Thyroid gland (tissue), 4 donors: Measurements from ENCODE around the gene DRG2. TPM values are rescaled to one million over a fixed set of nuclear protein-coding genes. Genes with fewer than 3 reads are reported as not detected.

Experiments
- DNase-seq, 2 donors: peaks; one replicate each; pipeline ENCODE4 v3.0.0-alpha.2; 2019
- H3K27ac ChIP-seq, 3 donors: fragments of 200-600 bp; sonication (generic); 1 replicate in 2 of 3; 2 replicates in 1 of 3; pipeline ENCODE4 v1.5.1; 2016 to 2019; ENCODE audit warnings: mild to moderate bottlenecking in 1 of 3, moderate library complexity in 1 of 3
- H3K27me3 ChIP-seq: fragments of 200-600 bp; sonication (generic); one replicate; pipeline ENCODE4 v1.5.1; 2019
- H3K36me3 ChIP-seq, 2 donors: fragments of 200-600 bp; sonication (generic); one replicate each; pipeline ENCODE4 v1.5.1; 2016 to 2019
- H3K4me1 ChIP-seq, 2 donors: fragments of 200-600 bp; sonication (generic); one replicate each; pipeline ENCODE4 v1.5.1; 2017 to 2019
- H3K4me3 ChIP-seq, 3 donors: fragments of 200-600 bp; sonication (generic); replicated peaks in 1 of 3; 1 replicate in 2 of 3; 2 replicates in 1 of 3; pipeline ENCODE4 v1.5.1; 2016; ENCODE audit warnings: mild to moderate bottlenecking in 1 of 3
- H3K9me3 ChIP-seq: fragments of 200-600 bp; sonication (generic); one replicate; pipeline ENCODE4 v1.5.1; 2017
- POLR2A ChIP-seq, 2 donors: fragments of 450-650 bp; IDR thresholded peaks; one replicate each; pipeline ENCODE4 v1.6.1; 2017; ENCODE audit warnings: antibody characterized with exemption in 2 of 2, mild to moderate bottlenecking in 2 of 2, moderate library complexity in 1 of 2
- WGBS, 2 donors: methylation state at CpG; one replicate each; pipeline ENCODE4 v1.1.5; 2017; 5-methylcytosine and 5-hydroxymethylcytosine counted together
- intact Hi-C: fragments of 100-400 bp; cut with DNase I; formaldehyde crosslinking; loops from one replicate; pipeline ENCODE4 v1.15.1; 2023
- total RNA-seq, 4 donors: library from RNA; depleted of rRNA; stranded (reverse); fragments of >200 nt; gene quantifications; one replicate each; pipeline ENCODE4 v1.2.3, GENCODE V29; 2016
- TF ChIP-seq, protein P1 (sequence below), 6 experiments: fragments of 200-600 bp in 3 of 6; fragments of 450-650 bp in 3 of 6; sonication (generic) in 3 of 6; IDR thresholded peaks; one replicate each; pipeline ENCODE4 v1.5.1; 2016 to 2019; ENCODE audit warnings: antibody characterized with exemption in 6 of 6, mild to moderate bottlenecking in 2 of 6, inconsistent platforms in 1 of 6, moderate library complexity in 1 of 6

DRG2 gene
- total RNA-seq, 4 donors from 2014 or later = 35.3 to 88.8 (median 59.2) TPM

GRCh38 chr17:18139949-18140348 lies 52.2 kb downstream of the DRG2 start:
- no peaks in the 10 kb centered on the region for H3K36me3 ChIP-seq
- no peaks in the 10 kb centered on the region for H3K9me3 ChIP-seq
- intact Hi-C loops = loop anchor here (10.0 kb wide), 1 partner anchor 75 kb away; no protein-coding TSS in a partner anchor
- H3K4me1 ChIP-seq = no peaks in the 10 kb centered on the region
- DNase-seq = no peak
- no peak overlapping the region for H3K27ac ChIP-seq
- H3K4me3 ChIP-seq = no peak overlapping the region
- 54 to 65% methylated on average over 3 of the region's 3 CpGs for whole genome bisulfite sequencing, 2 donors
- TF ChIP-seq, protein P1, sequence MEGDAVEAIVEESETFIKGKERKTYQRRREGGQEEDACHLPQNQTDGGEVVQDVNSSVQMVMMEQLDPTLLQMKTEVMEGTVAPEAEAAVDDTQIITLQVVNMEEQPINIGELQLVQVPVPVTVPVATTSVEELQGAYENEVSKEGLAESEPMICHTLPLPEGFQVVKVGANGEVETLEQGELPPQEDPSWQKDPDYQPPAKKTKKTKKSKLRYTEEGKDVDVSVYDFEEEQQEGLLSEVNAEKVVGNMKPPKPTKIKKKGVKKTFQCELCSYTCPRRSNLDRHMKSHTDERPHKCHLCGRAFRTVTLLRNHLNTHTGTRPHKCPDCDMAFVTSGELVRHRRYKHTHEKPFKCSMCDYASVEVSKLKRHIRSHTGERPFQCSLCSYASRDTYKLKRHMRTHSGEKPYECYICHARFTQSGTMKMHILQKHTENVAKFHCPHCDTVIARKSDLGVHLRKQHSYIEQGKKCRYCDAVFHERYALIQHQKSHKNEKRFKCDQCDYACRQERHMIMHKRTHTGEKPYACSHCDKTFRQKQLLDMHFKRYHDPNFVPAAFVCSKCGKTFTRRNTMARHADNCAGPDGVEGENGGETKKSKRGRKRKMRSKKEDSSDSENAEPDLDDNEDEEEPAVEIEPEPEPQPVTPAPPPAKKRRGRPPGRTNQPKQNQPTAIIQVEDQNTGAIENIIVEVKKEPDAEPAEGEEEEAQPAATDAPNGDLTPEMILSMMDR (IDR thresholded peaks at IDR 0.05) = no peak
- TF ChIP-seq POLR2A (IDR thresholded peaks at IDR 0.05) = no peak
- no peaks in the 10 kb centered on the region for H3K27me3 ChIP-seq

DNA sequence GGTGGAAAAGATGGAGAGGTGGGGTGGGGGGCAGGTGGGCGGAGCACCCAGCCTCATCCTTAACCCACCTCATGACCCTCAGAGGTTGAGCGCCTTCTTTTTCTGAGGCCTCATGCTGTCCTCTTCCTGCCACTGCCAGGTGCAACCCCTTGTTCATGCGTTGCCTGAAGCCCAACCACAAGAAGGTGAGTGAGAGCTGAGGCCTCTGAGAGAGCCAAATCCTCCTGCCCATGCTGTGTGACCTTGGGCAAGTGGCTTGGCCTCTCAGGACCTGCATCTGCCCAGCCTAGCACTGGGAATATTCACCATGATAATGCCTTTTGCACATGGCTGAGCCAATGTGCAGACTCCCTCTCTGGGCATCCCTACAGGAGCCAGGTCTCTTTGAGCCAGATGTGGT lies 52.9 kb downstream of the DRG2 start:
- no peak overlapping the region for H3K4me3 ChIP-seq
- H3K4me1 ChIP-seq = no peaks in the 10 kb centered on the region
- TF ChIP-seq, protein P1 (IDR thresholded peaks at IDR 0.05) = no peak
- TF ChIP-seq POLR2A (IDR thresholded peaks at IDR 0.05) = no peak
- no peak for DNase-seq
- no peaks in the 10 kb centered on the region for H3K9me3 ChIP-seq
- WGBS, 2 donors = 83 to 85% methylated on average over 2 to 3 of the region's 3 CpGs
- no peaks in the 10 kb centered on the region for H3K27me3 ChIP-seq
- no peak overlapping the region for H3K27ac ChIP-seq
- intact Hi-C loops = loop anchor here (10.0 kb wide), 1 partner anchor 74 kb away; no protein-coding TSS in a partner anchor
- H3K36me3 ChIP-seq = no peaks in the 10 kb centered on the region

DNA sequence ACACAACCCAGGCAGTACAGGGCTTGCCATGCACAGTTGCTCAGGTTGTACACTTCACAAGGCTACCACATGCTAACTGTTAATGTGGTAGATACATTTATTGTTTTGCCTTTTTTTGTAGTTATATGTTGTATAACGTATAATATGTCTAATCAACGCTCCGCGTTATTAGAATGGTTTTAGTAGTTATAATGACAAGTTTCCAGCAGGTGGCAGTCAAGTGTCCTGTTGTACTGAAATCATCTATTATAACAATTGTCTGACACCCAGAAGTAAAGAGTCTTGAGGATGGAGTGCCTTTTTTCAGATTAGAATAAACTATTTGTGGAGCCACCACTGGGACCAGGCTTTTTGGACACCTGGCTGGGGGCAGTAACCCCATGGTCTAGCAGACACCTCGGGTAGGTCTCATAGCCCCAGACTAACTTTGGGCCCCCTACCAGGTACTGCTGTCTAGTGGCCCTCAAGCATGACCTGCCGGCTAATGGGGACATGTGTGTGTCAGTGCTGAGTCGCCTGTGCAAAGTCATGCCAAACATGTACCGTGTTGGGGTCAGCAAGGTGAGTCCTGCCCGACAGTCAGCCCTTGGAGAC lies 53.6 kb downstream of the DRG2 start:
- Histone ChIP-seq H3K27ac (no peak overlapping the region), H3K36me3 (no peaks in the 10 kb centered on the region), H3K9me3 (no peaks in the 10 kb centered on the region), H3K4me1 (no peaks in the 10 kb centered on the region), H3K27me3 (no peaks in the 10 kb centered on the region), H3K4me3 (no peak overlapping the region)
- DNase-seq = peak in 1 of 2 donors; percentile 22
- intact Hi-C loops = loop anchor here (10.0 kb wide), 1 partner anchor 73 kb away; no protein-coding TSS in a partner anchor
- no peak for TF ChIP-seq POLR2A (IDR thresholded peaks at IDR 0.05)
- TF ChIP-seq, protein P1 (IDR thresholded peaks at IDR 0.05) = peak; percentile 43 to 65 (median 60)
- WGBS, 2 donors = 11 to 20% methylated on average over 5 to 9 of the region's 9 CpGs

- intact Hi-C loops = loop anchor here (10.0 kb wide), 1 partner anchor 72 kb away; no protein-coding TSS in a partner anchor
- no peaks in the 10 kb centered on the region for H3K4me1 ChIP-seq
- 88 to 93% methylated on average over 3 of the region's 3 CpGs for WGBS, 2 donors
- no peaks in the 10 kb centered on the region for H3K36me3 ChIP-seq
- no peak for DNase-seq
- no peaks in the 10 kb centered on the region for H3K27me3 ChIP-seq
- H3K4me3 ChIP-seq = no peak overlapping the region
- TF ChIP-seq, protein P1 (IDR thresholded peaks at IDR 0.05) = no peak
- TF ChIP-seq POLR2A (IDR thresholded peaks at IDR 0.05) = no peak
- no peak overlapping the region for H3K27ac ChIP-seq
- no peaks in the 10 kb centered on the region for H3K9me3 ChIP-seq
These were observed 54.7 kb downstream of the DRG2 start for GRCh38 chr17:18142417-18142816.
